ENCODE measurements around the gene PLAU.
"Not testable (repeated sequence)": the region's sequence is repeated elsewhere in the genome, so short reads cannot be mapped to it uniquely, and the experiment has no call there.

PLAU gene

DNA sequence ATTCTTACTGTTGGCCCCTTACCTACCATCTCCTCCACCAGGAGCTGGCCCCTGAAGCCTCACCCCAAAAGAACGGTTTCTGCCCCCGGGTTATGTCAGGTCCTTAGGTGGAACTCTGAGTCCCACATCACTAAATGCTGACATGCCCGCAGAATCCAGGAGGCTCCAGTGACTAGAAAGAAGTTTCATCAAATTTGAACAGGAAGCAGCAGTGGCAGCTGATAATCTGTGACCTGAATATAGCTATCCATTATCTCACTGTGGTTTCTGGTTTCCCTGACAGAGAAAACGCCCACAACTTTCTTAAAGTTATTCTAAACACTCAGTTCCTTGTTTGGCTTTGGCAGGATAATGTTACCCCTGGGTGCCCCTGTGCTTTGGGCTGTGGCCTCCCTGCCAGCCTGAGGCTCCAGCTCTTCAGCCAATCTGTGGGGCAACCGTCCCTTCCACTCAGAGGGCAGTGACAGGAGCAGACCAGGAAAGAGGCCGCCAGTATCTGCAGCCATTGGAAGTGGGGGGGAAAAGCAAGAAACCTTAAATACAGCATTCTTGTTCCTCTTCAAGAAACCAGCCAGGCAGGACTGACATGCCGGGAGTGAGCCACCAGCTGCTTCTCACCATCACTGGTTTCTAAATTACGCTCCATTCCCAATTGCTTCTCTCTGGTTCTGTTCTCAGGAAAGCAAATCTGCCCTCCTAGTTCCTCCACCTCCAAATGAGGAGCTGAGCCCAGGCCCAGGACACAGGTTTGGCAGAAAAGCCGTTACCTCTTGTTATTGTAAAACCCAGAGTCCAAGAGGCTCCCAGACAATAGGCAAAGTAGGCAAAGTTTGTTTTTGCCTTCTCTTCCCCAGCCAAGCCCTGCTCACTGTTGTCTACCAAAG lies 45.8 kb downstream of the PLAU start:
- DNase-seq, result no peak

DNA sequence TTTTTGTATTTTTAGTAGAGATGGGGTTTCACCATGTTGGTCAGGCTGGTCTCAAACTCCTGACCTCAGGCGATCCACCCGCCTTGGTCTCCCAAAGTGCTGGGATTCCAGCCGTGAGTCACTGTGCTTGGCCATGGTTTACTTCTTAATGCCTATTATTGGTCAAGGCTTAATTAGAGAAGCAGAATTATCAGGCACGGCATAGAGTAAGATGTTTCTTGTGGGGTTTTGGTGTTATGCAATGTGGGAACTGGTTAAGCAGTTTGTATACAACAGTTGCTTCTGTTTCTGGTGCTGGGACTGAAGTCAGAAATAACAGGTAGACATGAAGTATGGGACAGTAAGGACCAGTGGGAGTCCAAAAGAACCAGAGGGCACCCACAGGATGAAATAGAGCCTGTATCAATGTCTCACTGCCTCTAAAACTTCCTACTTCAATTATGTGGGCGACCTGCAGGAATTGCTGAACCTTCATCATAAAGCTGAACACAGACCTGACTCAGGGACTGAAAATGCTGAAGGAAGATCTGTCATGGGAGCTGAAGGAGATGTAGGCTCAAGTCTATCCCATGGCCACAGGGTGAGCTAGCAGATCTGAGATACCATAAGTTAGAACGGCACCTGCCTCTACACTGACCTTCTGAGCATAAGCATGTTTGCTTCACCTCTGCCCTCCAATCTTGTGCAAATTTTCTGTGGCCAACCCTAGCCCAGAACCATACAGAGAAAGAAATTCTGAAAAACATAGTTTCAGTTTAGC lies 48.7 kb downstream of the PLAU start:
- no peak for DNase-seq

DNA sequence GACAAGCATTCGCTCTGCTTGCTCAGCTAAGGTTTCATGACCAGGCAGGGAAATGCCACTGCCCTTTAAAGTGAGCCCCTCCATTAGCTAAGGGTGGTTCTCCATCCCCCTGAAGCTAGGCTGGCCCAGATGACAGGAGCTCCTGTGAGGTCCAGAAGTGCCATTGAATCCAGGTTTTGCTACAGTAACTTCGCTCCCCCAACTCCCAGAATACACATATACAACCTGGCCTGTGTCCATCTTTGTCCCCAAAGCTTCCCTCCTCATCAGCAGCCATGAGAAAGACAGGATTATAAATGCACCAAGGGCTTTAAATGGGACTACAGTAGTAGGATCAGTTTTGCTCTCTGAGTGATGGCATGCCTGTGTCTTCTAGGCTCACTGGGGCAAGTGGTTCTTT lies 51.5 kb downstream of the PLAU start:
- DNase-seq, result no peak

DNA sequence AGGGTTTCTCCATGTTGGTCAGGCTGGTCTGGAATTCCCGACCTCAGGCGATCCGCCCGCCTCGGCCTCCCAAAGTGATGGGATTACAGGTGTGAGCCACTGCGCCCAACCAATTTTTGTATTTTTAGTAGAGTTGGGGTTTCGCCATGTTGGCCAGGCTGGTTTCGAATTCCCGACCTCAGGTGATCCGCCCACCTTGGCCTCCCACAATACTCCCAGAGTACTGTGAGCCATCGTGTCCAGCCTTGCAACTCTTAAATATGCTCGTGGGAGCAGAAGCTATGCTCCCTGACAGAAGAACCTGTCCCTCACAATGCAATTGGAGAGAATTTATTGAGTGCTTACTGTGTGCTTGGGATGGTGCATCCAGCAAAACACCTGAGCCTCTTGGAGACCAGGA lies 52.6 kb downstream of the PLAU start:
- DNase-seq, result not testable (repeated sequence)

DNA sequence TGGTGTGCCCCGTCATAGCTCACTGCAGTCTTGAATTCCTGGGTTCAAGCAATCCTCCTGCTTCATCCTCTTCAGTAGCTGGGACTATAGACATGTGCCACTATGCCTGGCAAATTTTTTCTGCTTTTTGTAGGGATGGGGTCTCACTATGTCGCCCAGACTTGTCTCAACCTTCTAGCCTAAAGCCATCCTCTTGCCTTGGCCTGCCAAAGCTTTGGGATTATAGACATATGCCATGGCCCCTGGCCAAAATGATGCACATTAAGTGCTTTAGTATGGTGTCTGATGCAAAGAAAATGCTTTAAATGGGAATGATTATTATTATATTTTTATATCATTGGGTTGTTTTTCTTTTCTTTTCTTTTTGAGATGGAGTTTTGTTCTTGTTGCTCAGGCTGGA lies 53.8 kb downstream of the PLAU start:
- DNase-seq, result no peak

DNA sequence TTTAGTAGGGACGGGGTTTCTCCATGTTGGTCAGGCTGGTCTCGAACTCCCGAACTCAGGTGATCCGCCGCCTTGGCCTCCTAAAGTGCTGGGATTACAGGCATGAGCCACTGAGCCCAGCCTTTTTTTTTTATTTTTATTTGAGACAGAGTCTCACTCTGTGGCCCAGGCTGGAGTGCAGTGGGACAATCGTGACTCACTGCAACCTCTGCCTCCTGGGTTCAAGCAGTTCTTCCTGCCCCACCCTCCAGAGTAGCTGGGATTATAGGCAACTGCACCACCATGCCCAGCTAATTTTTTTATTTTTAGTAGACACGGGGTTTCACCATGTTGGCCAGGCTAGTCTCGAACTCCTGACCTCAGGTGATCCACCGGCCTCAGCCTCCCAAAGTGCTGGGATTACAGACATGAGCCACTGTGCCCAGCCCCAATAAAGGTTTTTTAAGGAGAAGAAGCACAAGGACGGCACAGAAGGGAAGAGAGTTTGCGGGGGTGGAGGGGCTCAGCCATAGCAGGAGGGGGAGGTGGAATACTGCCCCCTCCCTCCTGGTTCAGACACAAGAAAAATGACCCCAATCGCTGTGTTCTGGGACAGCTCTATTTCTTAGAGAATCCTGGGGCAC lies 54.4 kb downstream of the PLAU start:
- not testable (repeated sequence) for DNase-seq

DNA sequence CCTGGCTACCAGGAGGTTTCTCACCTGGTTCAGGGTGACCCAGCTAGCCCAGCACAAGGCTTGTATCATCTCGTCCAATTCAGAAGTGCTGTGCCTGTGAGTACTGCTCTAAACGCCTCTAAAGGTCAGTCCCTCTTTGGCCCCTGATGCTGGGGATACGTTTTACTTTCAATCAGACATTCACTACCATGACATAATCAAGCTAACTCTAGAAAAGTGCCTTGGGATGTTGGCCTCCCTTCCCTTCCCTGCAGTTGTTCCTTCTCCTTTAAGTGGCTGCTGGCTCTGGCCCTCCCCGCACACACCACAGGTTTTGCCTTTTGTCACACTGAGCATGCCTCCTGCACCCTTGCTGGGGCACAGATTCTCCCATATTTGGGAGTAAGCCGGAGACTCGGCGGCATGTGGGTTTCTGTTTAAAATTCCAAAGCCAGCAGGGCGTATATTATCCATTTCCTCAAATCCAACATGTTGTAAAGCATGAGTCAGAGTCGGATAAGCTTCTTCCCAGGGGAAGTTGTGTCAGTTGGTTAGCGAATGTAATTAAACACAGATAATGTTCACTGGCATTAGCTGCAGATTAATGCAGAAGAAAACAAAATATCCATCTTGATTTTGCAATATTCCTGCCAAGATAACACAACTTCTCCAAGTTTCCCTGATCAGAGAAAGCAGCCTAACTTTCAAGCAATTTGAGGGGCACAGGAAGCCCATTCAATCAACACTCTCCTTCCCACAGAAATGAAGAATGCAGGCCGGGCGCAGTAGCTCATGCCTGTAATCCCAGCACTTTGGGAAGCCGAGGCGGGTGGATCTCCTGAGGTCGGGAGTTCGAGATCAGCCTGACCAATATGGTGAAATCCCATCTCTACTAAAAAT lies 55.2 kb downstream of the PLAU start:
- peak; percentile 56 for DNase-seq

DNA sequence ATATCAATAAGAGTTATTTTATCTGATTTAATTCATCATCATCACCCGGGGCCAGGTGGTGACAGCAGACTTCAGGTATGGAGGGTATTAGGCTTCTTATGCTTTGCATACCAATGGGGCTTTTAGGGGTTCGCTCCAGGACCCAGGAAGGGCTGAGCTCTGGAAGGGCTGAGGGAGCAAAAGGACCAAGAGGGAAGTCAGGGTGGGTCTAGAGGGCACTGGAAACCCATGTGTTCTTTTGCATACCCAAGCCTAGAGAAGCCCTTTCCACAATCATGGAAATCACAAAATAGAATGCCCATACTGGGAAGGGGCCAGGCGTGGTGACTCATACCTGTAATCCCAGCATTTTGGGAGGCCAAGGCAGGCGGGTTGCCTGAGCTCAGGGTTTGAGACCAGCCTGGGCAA lies 56.1 kb downstream of the PLAU start:
- DNase-seq, result no peak

All from NCI-H2171 (cell line).